Activated CD4-positive, alpha-beta T cell treated with anti-CD3 and anti-CD28 coated beads for 48 hours (primary cell): ENCODE measurements around the gene RAB3GAP2.
"Not testable (repeated sequence)": the region's sequence is repeated elsewhere in the genome, so short reads cannot be mapped to it uniquely, and the experiment has no call there.

Source experiments
- DNase-seq: peaks from one replicate; pipeline ENCODE4 v3.0.0-alpha.2; 2020

The RAB3GAP2 gene

GRCh38 chr1:220235462-220235861, 36.8 kb downstream of the RAB3GAP2 start:
- no peak for DNase-seq

DNA sequence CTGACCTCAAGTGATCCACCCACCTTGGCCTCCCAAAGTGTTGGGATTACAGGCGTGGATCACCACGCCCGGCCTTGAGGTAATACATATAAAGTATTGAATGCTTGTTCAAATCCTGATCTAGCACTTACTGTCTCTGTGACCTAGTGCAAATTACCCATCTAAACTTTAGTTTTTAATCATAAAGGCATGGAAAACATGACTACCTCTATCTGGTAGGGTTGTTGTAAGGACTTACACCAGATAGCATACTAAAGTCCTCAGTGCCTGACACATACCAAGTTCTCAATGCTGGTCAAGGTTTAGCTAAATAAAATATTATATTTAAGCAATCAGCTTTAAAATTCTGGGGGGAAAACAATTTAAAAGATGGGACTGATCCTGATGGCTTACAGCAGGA, 38.3 kb downstream of the RAB3GAP2 start:
- DNase-seq = no peak

- DNase-seq = no peak
These were observed 42.5 kb downstream of the RAB3GAP2 start for GRCh38 chr1:220229771-220230170.

- no peak for DNase-seq
These were observed 44.9 kb downstream of the RAB3GAP2 start for GRCh38 chr1:220227393-220227792.

- no peak for DNase-seq
These were observed 45.5 kb downstream of the RAB3GAP2 start for GRCh38 chr1:220226752-220227151.

DNA sequence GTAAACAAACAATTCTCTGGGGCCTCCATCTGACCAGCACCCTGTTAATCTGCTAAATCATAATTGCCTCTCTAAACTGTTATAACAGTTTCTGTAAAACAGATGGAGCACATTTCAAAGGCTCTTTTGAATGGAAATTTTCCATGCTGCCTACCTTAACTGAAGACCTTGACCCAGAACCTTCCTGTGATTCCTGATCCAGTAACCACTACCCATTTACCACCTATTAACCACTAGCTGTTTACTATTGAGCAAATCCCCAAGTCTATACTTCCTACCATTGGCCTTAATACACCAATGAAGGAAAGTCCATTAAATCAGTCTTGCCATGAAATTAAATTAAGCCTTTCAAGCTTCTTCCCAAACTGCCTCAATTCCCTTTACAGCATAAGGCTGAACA, 46.3 kb downstream of the RAB3GAP2 start:
- DNase-seq = no peak

DNA sequence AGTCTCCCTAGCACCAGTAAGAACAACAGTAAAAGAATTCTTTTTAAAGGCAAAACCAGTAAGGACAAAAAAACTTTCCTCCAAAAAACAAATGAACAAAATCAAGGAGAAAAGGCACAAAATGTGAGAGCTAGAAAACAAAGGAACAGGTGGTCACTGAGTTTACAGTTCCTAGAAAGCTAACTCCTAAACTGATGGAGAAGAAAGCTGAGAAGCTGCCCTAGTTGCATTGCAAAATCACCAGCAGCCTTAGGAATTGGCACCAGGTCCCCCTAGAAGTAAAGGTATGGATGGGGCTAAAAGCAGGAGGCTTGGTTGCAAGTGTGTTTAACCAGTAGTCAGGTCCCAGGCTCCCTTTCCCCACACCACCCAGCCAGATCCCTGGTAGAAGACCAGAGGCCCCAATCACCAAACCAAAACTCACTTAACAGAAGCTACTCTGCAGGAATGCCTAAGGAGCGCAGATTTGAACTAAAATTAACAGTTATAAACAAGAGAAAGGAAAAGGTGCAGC, 47.6 kb downstream of the RAB3GAP2 start:
- DNase-seq = no peak

GRCh38 chr1:220224033-220224432, 48.2 kb downstream of the RAB3GAP2 start:
- no peak for DNase-seq

DNA sequence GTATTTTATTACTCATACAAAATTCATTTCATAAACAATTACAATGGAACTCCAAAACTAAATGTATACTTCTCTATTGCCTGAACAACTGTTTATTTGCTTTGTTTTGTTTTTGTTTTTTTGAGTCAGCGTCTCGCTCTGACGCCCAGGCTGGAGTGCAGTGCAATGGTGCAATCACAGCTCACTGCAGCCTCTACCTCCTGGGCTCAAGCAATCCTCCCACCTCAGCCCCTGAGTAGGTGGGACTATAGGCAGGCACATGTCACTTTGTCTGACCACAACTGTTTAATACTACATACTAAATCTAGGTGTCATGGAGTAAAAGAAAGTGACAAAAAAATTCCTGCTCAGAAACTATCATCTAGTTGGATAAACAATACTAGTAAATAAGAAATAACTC, 49.3 kb downstream of the RAB3GAP2 start:
- no peak for DNase-seq

DNA sequence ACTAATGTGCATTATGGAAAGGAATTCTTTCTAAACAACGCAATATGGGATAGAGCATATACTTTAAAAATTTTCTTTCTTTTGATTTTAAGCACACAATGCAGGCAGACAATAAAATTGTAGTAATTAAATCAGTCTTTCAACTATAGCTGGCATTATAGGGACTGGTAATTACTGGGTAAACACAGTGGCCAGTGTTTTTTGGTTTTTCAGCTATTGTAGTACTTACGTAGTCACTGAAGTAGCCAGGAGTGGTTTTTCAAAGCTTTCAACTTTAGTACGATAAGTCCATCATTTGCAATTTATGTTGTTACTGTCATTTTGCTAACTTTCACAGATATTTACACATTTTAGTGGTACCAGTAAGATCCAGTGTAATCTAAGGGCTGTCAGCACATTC, 50.6 kb downstream of the RAB3GAP2 start:
- no peak for DNase-seq

DNA sequence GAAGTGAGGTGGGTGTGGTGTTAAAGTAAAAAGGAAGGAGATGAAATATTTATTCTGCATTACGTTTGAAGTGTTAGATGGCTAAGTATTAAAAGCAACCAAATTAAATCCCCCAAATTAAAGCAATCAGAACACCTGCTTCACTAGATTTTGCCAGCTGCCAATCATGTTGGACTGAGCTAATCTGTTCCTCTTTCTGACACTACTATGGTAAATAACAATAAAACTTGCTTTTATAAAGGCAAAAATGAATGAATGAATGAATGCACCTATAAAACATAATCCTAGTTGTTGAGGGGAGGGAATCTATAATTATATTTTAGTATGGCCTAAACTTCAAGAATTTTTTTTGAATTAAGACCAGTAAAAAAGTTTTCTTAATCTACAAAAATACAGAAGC, 51.0 kb downstream of the RAB3GAP2 start:
- no peak for DNase-seq

DNA sequence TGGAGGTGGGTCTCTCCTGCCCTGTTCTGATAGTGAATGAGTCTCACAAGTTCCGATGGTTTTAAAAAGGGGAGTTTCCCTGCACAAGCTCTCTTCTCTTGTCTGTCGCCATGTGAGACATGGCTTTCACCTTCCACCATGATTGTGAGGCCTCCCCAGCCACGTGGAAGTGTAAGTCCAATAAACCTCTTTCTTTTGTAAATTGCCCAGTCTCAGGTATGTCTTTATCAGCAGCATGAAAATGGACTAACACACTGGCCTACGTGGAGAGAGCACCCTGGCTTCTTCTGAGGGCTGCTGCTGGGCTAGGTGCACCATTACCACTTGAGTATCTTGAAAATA, 51.6 kb downstream of the RAB3GAP2 start:
- DNase-seq = not testable (repeated sequence)

DNA sequence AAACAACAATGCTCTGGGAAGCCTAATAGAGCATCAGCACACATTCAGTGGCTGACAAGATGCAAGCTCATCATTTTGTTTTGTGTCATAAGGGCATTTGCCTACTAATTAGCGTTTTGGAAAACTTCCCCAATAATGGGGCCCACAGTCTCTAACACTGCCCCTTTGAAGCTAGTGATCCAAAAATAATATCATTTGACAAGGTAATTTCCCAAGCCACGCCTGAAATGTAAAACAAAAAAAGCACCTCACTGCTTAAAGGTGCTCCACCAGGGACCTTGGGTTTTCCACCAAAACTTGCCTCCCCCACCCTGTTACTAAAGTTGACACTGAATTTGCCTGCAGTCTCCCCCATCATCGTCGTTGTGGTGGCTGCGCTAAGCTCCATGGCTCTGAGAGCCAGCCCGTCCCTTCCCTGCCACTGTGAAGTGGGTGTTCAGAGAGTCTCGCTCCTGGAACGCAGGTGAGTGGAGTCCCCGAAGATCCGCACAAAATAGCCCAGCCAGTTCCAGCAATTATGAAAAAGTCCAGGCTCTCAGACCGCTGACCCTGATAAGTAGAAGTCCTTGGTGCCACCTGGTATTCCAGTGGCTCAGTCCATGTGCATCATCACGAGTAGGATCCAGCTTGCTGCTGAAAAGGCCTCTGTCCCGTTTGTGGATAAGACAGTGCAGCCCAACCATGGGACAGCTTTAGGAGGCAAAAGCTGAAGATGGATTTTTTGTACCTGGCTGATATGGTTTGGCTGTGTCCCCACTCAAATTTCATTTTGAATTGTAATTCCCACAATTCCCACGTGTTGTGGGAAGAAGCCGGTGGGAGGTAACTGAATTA, 52.2 kb downstream of the RAB3GAP2 start:
- no peak for DNase-seq

DNA sequence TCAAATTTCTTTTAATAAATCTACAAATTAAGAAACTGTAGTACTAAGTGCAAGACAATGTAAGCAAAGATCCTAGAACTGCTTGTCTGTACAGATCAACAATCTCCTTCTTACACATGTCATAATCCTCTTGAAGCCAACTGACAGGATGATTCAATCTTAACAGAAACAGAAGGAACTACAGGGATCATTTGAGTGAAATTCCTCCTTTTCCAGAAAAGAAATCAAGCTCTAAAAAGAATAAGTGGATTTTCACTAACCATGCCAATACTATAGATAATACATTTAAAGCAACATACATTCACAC, 53.2 kb downstream of the RAB3GAP2 start:
- no peak for DNase-seq

- peak; percentile 61 for DNase-seq
These were observed 53.7 kb downstream of the RAB3GAP2 start for GRCh38 chr1:220218397-220219135.

- DNase-seq = no peak
These were observed 54.8 kb downstream of the RAB3GAP2 start for GRCh38 chr1:220217383-220217988.

DNA sequence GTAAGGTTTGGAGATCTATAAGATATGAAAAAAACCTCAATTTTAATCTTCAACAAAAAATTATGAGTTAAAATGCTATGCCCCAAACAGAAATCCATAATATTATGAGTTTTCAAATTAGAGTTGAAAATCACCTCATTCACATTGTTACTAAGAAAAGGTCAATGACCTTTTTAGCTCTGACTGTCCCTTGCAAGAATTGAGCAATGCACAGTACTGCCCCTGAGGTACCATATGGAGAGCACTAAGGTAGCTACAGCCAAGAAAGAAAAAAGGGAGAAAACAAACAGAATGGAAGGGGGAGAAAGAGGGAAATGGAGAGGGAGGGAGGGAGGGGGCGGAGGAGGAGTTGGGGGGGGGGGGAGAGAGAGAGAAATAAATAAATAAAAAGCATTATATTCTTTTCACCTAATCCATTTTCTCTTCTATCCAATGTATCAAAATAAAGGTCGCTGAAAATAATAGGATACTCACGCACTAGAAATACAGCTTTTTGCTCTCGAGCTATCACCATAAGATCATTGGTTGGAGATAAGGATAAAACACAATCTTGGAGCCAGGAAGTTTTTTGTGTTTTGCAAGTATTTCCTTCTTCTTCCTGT, 58.8 kb downstream of the RAB3GAP2 start:
- no peak for DNase-seq

DNA sequence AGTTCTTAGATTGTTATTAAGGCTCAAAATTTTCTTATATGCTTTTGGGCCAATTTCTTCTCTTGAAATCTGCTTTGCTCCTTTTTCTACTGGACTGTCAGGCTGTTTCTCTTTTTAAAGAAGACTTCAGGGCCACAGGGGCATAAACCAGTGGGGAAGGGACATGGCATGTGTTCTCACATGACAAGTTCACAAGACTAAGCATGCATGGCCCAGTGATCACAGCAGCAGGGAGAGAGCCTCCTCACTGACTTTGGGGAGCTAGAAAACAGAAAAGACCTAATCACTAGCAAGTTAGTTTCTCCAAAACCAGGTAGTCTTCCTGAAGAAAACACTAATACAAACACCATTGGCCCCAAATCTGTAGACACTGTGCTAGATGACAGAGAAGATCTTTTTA, 64.8 kb downstream of the RAB3GAP2 start:
- DNase-seq = no peak

GRCh38 chr1:220204758-220205157, 67.5 kb downstream of the RAB3GAP2 start:
- not testable (repeated sequence) for DNase-seq

- no peak for DNase-seq
These were observed 68.4 kb downstream of the RAB3GAP2 start for GRCh38 chr1:220203816-220204215.

- no peak for DNase-seq
These were observed 73.9 kb downstream of the RAB3GAP2 start for GRCh38 chr1:220198186-220199005.

GRCh38 chr1:220195701-220196100, 76.6 kb downstream of the RAB3GAP2 start:
- DNase-seq = no peak
